SU-DHL-6 (cell line): Measurements from ENCODE around the gene DUS1L.

Experiments used
- EZH2phosphoT487 ChIP-seq: fragments of 200-600 bp; sonication (generic), shearing (Covaris generic); conservative IDR thresholded peaks from 2 replicates; pipeline ENCODE4 v1.6.1; 2018; ENCODE audit warnings: mild to moderate bottlenecking, antibody characterized with exemption, low read length, moderate library complexity, mixed read lengths
- TF ChIP-seq, protein P1 (sequence below): fragments of 200-600 bp; sonication (generic); IDR thresholded peaks from one replicate; pipeline ENCODE4 v1.5.1; 2017; ENCODE audit warnings: antibody characterized with exemption, mild to moderate bottlenecking, low read length, moderate library complexity; ENCODE audit not compliant: insufficient read depth, poor library complexity, severe bottlenecking

DNA sequence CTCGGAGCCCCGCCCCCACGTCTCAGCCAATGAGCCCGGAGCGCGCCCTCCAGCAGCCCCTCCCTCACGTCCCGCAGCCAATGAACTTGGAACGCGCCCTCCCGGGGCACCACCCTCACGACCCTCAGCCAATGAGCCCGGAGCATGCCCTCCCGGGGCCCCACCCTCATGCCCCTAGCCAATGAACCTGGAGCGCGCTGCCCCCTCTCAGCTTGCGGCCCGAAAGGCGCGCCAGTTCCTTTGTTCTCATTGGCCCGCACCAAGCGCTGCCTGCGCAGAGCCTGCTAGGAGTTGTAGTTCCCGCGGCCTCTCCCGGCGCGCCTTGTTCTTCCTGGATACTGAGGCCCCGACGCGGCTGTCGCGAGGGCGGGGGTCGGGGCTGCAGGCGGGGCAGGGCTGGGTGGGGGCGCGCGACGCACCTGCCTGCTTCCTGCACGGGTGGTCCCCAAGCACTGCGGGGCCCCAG, 42.6 kb downstream of the DUS1L start, which contains the start of gene LRRC45:
- TF ChIP-seq, protein P1, sequence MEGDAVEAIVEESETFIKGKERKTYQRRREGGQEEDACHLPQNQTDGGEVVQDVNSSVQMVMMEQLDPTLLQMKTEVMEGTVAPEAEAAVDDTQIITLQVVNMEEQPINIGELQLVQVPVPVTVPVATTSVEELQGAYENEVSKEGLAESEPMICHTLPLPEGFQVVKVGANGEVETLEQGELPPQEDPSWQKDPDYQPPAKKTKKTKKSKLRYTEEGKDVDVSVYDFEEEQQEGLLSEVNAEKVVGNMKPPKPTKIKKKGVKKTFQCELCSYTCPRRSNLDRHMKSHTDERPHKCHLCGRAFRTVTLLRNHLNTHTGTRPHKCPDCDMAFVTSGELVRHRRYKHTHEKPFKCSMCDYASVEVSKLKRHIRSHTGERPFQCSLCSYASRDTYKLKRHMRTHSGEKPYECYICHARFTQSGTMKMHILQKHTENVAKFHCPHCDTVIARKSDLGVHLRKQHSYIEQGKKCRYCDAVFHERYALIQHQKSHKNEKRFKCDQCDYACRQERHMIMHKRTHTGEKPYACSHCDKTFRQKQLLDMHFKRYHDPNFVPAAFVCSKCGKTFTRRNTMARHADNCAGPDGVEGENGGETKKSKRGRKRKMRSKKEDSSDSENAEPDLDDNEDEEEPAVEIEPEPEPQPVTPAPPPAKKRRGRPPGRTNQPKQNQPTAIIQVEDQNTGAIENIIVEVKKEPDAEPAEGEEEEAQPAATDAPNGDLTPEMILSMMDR, result no peak
- no peak for TF ChIP-seq EZH2phosphoT487
